ENCODE data around the gene KLF16.

KLF16 gene

GRCh38 chr19:1866693-1867348 lies 3.4 kb upstream of the KLF16 start:
- no peak for DNase-seq

GRCh38 chr19:1865172-1866010 lies 2.0 kb upstream of the KLF16 start:
- no peak for DNase-seq

- DNase-seq = peak; percentile 72
These were observed 1.2 kb upstream of the KLF16 start for GRCh38 chr19:1864480-1865171.

- peak; percentile 93 for DNase-seq
These were observed 480 bp upstream of the KLF16 start for GRCh38 chr19:1863638-1864479.

GRCh38 chr19:1862424-1863327 lies 703 bp downstream of the KLF16 start:
- DNase-seq = no peak

GRCh38 chr19:1862068-1862423 lies 1.3 kb downstream of the KLF16 start:
- DNase-seq = no peak

GRCh38 chr19:1861599-1862031 lies 1.8 kb downstream of the KLF16 start:
- no peak for DNase-seq

- DNase-seq = no peak
These were observed 2.4 kb downstream of the KLF16 start for GRCh38 chr19:1860821-1861598.

GRCh38 chr19:1860042-1860775 lies 3.2 kb downstream of the KLF16 start:
- peak; percentile 31 for DNase-seq

GRCh38 chr19:1859331-1859781 lies 4.0 kb downstream of the KLF16 start:
- DNase-seq = no peak

DNA sequence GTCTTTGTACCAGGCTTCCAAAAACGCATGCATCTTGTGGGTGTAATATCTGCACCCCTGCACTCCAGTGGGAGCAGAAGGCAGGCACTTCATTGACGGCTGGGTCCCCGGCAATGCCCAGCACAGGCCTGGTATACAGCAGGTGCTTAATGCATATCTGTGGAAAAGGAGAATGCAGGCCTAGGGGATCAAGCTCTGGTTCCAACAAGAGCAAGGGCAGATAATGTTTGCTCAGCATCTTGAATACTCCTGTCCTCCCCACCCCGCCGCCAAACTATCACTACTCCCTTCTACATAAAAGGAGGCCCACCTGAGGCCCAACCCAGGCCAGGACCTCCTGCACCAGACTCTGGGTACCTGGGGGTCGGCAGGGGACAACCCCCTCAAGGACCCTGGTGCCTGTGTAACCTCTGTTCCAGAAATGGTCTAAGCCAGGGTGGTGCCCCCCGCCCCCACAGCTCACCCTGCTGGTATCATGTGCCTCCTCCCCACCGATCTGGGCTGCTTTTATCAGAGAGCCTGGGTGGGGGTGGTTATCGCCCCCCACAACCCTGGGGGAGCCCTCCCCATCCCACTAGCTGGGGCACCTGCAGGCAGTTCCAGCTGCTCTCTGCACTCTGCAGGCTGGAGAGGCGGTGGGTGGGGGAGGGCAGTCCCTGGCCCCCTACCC lies 4.8 kb downstream of the KLF16 start:
- DNase-seq = no peak

DNA sequence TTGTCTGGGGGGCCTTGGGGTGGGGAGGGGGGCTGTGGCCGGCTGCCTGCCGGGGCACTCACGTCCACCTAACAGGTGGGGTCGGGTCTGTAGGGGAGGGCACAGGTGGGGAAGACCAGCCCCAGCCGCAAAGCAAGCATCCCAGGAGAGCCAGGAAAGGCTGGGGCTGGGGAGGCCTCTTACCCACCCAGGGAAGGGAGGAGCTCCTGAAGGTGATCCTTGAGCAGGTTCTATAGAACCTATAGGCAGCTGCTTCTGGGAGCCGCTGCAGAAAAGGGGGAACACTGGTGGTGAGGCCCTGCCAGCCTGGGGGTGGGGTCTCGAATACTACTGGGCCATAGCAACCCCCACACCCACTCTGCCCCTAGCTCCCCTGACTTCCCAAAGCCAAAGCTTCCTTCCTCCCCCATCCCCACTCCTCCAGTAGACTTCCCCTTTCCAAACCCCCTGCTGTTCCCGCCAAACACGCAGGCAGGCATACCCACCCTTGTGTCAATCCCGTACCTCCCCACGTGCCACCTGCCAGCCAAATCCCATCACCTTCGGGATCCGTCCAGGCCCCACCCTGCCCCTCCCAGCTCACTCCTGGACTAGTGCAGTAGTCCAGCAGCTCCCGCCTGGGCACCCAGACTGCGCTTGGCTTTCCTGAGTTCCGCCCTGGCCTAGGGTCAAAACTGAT lies 5.6 kb downstream of the KLF16 start:
- peak; percentile 70 for DNase-seq

DNA sequence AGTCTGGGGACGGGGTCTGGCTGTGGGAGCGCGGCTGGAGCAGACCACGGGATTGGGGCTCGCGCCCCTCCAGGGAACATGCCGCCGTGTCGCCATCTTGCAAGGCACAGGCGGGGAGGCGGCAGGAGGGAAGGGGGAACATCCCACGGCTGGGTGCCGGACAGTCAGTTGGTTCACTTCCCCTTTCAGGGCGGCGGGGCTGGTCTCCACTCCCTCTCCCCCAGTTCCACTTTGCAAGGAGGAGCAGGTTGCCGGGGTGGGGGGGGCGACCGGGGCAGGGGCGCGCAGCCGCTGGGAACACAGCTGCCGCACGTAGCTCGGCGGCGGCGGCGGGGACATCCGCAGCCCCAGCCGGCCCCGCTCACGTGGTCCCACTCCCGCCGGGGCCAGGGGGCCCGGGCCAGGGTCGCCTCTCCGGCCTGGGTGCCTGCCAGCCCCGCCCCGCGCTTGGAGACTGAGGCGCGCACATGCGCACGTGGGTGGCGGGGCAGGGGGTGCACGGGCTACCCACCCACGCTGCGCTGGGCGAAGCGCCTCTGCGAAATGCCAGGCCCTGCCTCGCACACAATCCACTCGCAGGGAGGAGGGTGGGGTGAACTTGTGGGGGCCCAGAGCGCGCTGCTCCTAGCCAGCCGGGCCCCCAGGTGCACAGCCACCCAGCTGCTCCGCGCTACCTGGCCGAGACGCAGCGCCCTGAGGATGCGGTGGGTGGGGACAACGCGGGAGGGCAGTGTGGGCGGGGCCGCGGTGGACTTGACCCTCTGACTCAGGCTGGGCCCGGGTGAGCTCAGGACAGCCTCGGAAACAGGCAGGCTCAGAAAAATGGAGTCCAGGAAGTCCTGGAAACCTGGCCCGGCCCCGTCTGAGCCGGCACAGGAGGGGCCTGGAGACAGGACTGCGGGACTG lies 6.4 kb downstream of the KLF16 start:
- peak; percentile 95 for DNase-seq

DNA sequence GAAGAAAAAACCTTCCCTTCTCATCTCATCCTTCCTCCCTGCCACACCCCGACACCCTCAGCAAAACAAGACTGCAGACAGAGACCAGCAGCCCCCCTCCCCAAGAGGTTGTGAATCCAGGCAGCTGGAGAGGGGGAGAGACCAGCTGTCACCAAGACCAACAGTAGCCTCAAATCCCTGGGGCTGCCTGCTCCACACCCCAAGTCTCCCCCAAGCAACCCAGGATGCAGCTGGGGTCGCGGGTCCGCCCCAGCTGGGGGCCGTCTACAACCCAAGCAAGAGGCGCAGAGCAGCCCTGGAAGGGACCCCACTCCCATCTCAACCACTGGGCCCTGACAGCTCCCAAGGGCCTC lies 7.1 kb downstream of the KLF16 start:
- DNase-seq = no peak

DNA sequence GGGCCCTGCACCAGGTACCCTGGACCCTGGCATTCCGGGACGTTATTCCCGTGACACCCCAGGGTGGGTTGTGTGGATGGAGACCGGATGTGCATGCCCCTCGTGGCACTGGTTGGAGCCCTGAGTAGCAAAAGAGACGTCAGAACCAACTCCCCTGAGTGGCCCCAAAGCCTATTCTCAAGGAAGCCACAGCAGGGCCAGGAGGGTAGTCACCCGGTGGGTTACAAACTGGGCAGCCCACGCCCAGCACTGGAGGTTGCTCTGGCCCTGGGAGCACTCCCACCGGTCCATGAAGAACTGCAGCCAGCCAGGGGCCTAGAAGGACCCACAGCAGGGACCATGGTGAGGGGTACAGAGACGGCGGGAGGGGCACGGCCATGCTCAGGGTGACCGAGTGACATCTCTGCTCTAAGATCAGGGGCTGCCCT lies 7.5 kb downstream of the KLF16 start:
- peak; percentile 68 for DNase-seq

DNA sequence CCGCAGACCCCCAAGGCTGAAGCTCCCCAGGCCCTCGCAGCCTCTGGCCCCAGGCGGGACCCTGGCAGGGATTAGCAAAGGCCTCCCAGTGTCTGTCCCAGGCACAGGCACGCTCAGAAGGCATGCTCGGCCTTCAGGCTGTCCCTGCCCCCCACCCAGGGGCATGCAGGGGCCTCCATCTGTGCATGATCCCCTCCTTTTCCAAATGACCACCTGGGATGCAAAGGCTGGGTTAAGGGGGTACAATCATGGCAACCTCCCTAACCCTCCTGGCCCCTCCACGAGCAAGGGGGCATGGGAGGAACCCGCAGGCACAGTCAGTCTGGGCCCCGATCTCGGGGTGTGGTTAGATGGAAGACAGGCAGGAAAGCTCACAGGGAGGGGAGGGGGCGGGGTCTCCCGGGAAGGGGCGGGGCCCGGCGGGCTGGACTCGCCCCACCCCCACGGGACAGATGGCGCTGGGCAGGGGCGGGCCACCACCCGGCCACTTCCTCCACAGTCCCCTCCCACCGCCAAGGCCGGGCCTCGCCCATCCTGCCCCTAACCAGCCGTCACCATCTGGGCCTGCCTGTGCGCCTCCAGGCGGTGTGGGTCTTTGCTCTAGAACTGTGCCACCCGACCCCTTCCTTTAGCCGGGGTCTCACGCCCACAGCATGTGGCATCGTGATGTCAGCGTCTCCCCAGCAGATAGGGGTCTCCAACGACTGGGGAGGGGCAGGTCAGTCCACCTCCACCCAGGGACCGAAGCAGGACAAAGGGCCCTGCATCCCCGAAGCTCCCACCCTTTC lies 8.1 kb downstream of the KLF16 start:
- DNase-seq = peak; percentile 98

GRCh38 chr19:1854542-1855039 lies 8.8 kb downstream of the KLF16 start:
- DNase-seq = peak; percentile 85

Measured in MV-4-11 (cell line).